PC-3 (cell line): ENCODE data around the gene TPM4.

Source experiments
- CTCF ChIP-seq: fragments of 300-600 bp; sonication (generic); conservative IDR thresholded peaks from 2 replicates; pipeline ENCODE4 v1.5.1; 2017; ENCODE audit warnings: antibody characterized with exemption, low read depth, mild to moderate bottlenecking, low read length
- EZH2 ChIP-seq: fragments of 300-600 bp; sonication (generic); IDR thresholded peaks from one replicate; pipeline ENCODE4 v1.6.1; 2017; ENCODE audit warnings: antibody characterized with exemption, mild to moderate bottlenecking, low read length; ENCODE audit not compliant: unreplicated experiment

- TF ChIP-seq CTCF (no peak), EZH2 (no peak)
Observed at GRCh38 chr19:16027528-16027927, 48.8 kb upstream of the TPM4 start.
